Fibroblast of mammary gland (primary cell): Measurements from ENCODE around the gene COPS2.
"Not testable (repeated sequence)": the region's sequence is repeated elsewhere in the genome, so short reads cannot be mapped to it uniquely, and the experiment has no call there.

Experiments
- DNase-seq: peaks from one replicate; pipeline ENCODE4 v3.0.0-alpha.2; 2010; ENCODE audit warnings: low read depth
- H3K4me3 ChIP-seq: 2 replicates; pipeline ENCODE4 v1.5.1; 2011; ENCODE audit warnings: low read depth, mild to moderate bottlenecking, low read length, moderate library complexity; ENCODE audit not compliant: control insufficient read depth
- TF ChIP-seq, protein P1 (sequence below): conservative IDR thresholded peaks from 2 replicates; pipeline ENCODE4 v1.5.1; 2011; ENCODE audit warnings: low read depth, low read length, inconsistent platforms; ENCODE audit not compliant: control insufficient read depth, insufficient read depth

The COPS2 gene

DNA sequence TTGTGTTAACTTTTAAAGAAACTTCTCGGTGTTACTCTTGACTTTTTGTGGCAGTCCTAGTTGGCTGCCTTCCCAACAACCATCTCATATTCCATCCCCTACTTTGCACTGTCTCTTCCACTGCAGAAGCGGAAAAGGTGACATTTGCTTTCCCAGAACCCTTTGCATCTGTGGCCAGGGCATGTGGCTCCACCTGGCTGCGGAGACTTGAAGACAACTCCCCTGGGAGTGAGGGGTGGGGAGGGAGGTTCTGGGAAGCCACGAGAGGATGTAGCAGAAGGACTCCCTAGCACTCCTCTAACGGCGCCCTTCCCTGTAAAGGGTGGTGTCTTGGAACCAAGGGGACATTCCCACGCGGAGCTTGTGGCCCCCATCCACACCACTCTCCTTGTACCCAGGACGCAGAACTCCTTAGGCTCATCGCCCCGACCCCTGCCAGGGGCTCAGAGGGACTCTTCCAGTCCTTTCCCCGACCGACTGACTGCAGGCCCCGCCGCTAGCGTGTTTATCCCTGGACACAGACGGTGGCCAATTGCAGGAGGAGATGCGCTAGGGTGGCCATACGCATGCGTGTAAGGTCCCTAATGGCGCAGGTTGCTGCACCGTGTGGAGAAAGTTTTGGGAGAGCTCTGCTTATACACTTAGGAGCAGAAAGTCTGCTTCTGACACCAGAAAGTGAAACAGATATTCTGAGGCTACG, 75.9 kb downstream of the COPS2 start:
- no peak for DNase-seq
- H3K4me3 ChIP-seq, result no peak overlapping the region
- TF ChIP-seq, protein P1, sequence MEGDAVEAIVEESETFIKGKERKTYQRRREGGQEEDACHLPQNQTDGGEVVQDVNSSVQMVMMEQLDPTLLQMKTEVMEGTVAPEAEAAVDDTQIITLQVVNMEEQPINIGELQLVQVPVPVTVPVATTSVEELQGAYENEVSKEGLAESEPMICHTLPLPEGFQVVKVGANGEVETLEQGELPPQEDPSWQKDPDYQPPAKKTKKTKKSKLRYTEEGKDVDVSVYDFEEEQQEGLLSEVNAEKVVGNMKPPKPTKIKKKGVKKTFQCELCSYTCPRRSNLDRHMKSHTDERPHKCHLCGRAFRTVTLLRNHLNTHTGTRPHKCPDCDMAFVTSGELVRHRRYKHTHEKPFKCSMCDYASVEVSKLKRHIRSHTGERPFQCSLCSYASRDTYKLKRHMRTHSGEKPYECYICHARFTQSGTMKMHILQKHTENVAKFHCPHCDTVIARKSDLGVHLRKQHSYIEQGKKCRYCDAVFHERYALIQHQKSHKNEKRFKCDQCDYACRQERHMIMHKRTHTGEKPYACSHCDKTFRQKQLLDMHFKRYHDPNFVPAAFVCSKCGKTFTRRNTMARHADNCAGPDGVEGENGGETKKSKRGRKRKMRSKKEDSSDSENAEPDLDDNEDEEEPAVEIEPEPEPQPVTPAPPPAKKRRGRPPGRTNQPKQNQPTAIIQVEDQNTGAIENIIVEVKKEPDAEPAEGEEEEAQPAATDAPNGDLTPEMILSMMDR, result no peak

DNA sequence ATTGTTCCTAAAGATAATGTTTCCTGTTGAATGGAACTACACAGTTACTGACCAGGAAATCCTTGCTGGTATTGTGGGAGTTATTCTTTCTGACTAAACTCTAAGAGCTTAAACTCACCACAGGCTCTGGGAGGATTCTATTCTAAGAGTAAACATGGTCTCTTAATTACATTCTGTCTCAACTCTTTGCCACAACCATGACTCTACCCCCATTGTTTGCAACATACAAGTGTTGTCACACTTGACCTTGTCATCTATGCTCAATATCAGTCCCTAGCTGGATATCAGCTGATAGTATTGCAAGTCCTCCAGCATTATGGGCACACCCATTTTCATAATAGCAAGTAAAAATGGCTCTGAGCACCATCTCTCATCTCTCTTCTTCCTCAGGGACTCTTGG, 79.5 kb downstream of the COPS2 start:
- TF ChIP-seq, protein P1, result no peak
- DNase-seq, result no peak
- H3K4me3 ChIP-seq, result no peak overlapping the region

DNA sequence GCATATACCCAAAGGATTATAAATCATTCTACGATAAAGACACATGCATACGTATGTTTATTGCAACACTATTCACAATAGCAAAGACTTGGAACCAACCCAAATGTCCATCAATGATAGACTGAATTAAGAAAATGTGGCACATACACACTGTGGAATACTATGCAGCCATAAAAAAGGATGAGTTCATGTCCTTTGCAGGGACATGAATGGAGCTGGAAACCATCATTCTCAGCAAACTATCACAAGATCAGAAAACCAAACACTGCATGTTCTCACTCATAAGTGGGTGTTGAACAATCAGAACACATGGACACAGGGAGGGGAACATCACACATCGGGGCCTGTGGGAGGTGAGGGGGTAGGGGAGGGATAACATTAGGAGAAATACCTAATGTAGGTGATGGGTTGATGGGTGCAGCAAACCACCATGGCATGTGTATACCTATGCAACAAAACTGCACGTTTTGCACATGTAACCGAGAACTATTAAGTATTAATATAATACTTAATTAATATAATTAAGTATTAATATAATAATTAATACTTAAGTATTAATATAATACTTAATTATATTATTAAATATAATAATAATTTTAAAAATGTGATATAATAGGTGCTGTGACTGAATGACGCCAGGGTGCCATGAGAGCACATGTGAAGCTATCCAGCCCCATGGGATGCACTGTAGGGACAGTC, 80.7 kb downstream of the COPS2 start:
- not testable (repeated sequence) for H3K4me3 ChIP-seq, DNase-seq
